HCT116 (cell line): ENCODE measurements around the gene OR3A3. TPM values are rescaled to one million over a fixed set of nuclear protein-coding genes. Genes with fewer than 3 reads are reported as not detected.

Experiments
- ATAC-seq: fragments of 200-7000 bp; cut with Tn5 transposase; 2 replicates; pipeline ENCODE4 v1.9.1; 2020; ENCODE audit warnings: mild to moderate bottlenecking, moderate library complexity
- BruUV-seq: library from RNA; stranded (reverse); fragments of 400-500 nt; replicated peaks from 2 replicates; lab custom pipeline; 2021; lab: Mats Ljungman, UMichigan
- CTCF ChIA-PET: fragments of 300-600 bp; sonication (Branson Sonifier 250); formaldehyde crosslinking; loops from one replicate; lab custom pipeline; 2021; ENCODE audit warnings: antibody characterized with exemption; lab: Charles Lee
- POLR2A ChIA-PET: fragments of 300-600, 350-600 bp; sonication (Branson Sonifier 250); formaldehyde crosslinking; loops from one replicate; lab custom pipeline; 2021; ENCODE audit warnings: antibody characterized with exemption; lab: Charles Lee
- RAD21 ChIA-PET, 2 experiments: fragments of 300-600 bp; sonication (Branson Sonifier 250); formaldehyde crosslinking; loops; one replicate each; lab custom pipeline; 2023; ENCODE audit warnings: low total read pairs in 2 of 2; ENCODE audit not compliant: uncharacterized antibody in 2 of 2, unreplicated experiment in 2 of 2, low non-redundant PET in 1 of 2; lab: Charles Lee
- DNase-seq: peaks from one replicate; pipeline ENCODE4 v3.0.0-alpha.2; 2010; ENCODE audit warnings: low read depth, low spot score
- H2AFZ ChIP-seq: fragments of 200-600 bp; shearing (Covaris generic), sonication (generic); 2 replicates; pipeline ENCODE4 v1.6.1; 2017; ENCODE audit warnings: low read depth, mixed run types, mixed read lengths, antibody characterized with exemption, low read length; ENCODE audit not compliant: poor library complexity, severe bottlenecking
- H3K27ac ChIP-seq: 2 replicates; pipeline ENCODE4 v1.5.1; 2012; ENCODE audit warnings: low read depth, low read length
- H3K27me3 ChIP-seq: fragments of 200-600 bp; sonication (generic); 2 replicates; pipeline ENCODE4 v1.6.1; 2016; ENCODE audit warnings: mixed run types, low read length, mixed read lengths; ENCODE audit not compliant: insufficient read depth
- H3K36me3 ChIP-seq, 2 experiments: fragments of 200-500 bp in 1 of 2; fragments of 200-600 bp in 1 of 2; sonication (Bioruptor generic) in 1 of 2; sonication (generic) in 1 of 2; 2 replicates each; pipeline versions ENCODE4 v1.5.1 to v1.6.1; 2014 to 2016; ENCODE audit warnings: low read length in 2 of 2, inconsistent platforms in 1 of 2, mixed read lengths in 1 of 2, mixed run types in 1 of 2; ENCODE audit not compliant: insufficient read depth in 2 of 2, control insufficient read depth in 1 of 2
- H3K4me1 ChIP-seq, 2 experiments: fragments of 200-600 bp in 1 of 2; sonication (generic) in 1 of 2; 2 replicates each; pipeline versions ENCODE4 v1.5.1 to v1.6.1; 2012 to 2017; ENCODE audit warnings: low read length in 2 of 2, inconsistent platforms in 1 of 2, mild to moderate bottlenecking in 1 of 2, mixed read lengths in 1 of 2, mixed run types in 1 of 2, moderate library complexity in 1 of 2; ENCODE audit not compliant: insufficient read depth in 2 of 2, control insufficient read depth in 1 of 2
- H3K4me2 ChIP-seq: fragments of 200-600 bp; sonication (generic); 2 replicates; pipeline ENCODE4 v1.6.1; 2017; ENCODE audit warnings: mixed run types, low read length, mixed read lengths
- H3K4me3 ChIP-seq, 2 experiments: fragments of 200-600 bp in 1 of 2; sonication (generic) in 1 of 2; replicated peaks in 1 of 2; 2 replicates each; pipeline ENCODE4 v1.5.1; 2011 to 2016; ENCODE audit warnings: low read length in 2 of 2, control low read depth in 1 of 2, low read depth in 1 of 2, mild to moderate bottlenecking in 1 of 2, mixed read lengths in 1 of 2, mixed run types in 1 of 2
- H3K79me2 ChIP-seq: fragments of 200-600 bp; sonication (generic); 2 replicates; pipeline ENCODE4 v1.6.1; 2017; ENCODE audit warnings: mild to moderate bottlenecking, mixed run types, low read length, moderate library complexity, mixed read lengths; ENCODE audit not compliant: insufficient read depth
- H3K9ac ChIP-seq: fragments of 200-600 bp; sonication (generic); 2 replicates; pipeline ENCODE4 v1.6.1; 2016; ENCODE audit warnings: low read length, mixed read lengths
- H3K9me2 ChIP-seq: fragments of 200-600 bp; sonication (generic), shearing (Covaris generic); 2 replicates; pipeline ENCODE4 v1.6.1; 2017; ENCODE audit warnings: mixed run types, mild to moderate bottlenecking, moderate library complexity; ENCODE audit not compliant: insufficient read depth
- H3K9me3 ChIP-seq, 2 experiments: fragments of 200-500 bp in 1 of 2; fragments of 200-600 bp in 1 of 2; sonication (Bioruptor generic) in 1 of 2; sonication (generic) in 1 of 2; 2 replicates each; pipeline ENCODE4 v1.6.1; 2014 to 2017; ENCODE audit warnings: low read length in 2 of 2, mixed read lengths in 2 of 2, inconsistent platforms in 1 of 2, low read depth in 1 of 2, mild to moderate bottlenecking in 1 of 2, mixed run types in 1 of 2, moderate library complexity in 1 of 2; ENCODE audit not compliant: control insufficient read depth in 1 of 2, insufficient read depth in 1 of 2
- H4K20me1 ChIP-seq: fragments of 200-600 bp; sonication (generic), shearing (Covaris generic); 2 replicates; pipeline ENCODE4 v1.6.1; 2017; ENCODE audit warnings: mixed run types, mild to moderate bottlenecking, moderate library complexity; ENCODE audit not compliant: insufficient read depth
- CBX3 ChIP-seq: IDR thresholded peaks from 2 replicates; pipeline ENCODE4 v1.6.1; 2012; ENCODE audit warnings: low read depth
- CEBPB ChIP-seq: IDR thresholded peaks from 2 replicates; pipeline ENCODE4 v1.6.1; 2012; ENCODE audit warnings: low read depth
- EGR1 ChIP-seq: IDR thresholded peaks from 2 replicates; pipeline ENCODE4 v1.6.1; 2012; ENCODE audit warnings: low read depth
- EZH2phosphoT487 ChIP-seq: fragments of 200-600 bp; IDR thresholded peaks from 2 replicates; pipeline ENCODE4 v1.6.1; 2018; ENCODE audit warnings: antibody characterized with exemption, borderline replicate concordance
- FOSL1 ChIP-seq: IDR thresholded peaks from 2 replicates; pipeline ENCODE4 v1.6.1; 2012; ENCODE audit warnings: low read depth
- POLR2AphosphoS5 ChIP-seq: IDR thresholded peaks from 2 replicates; pipeline ENCODE4 v1.6.1; 2011; ENCODE audit warnings: mild to moderate bottlenecking, low read depth, low read length, moderate library complexity
- RAD21 ChIP-seq: IDR thresholded peaks from 2 replicates; pipeline ENCODE4 v1.6.1; 2012; ENCODE audit warnings: low read depth, mild to moderate bottlenecking
- REST ChIP-seq: IDR thresholded peaks from 2 replicates; pipeline ENCODE4 v1.6.1; 2012; ENCODE audit warnings: low read depth
- SIN3A ChIP-seq: IDR thresholded peaks from 2 replicates; pipeline ENCODE4 v1.6.1; 2012; ENCODE audit warnings: low read depth
- SP1 ChIP-seq: IDR thresholded peaks from 2 replicates; pipeline ENCODE4 v1.6.1; 2012; ENCODE audit warnings: low read depth
- SRF ChIP-seq: IDR thresholded peaks from 2 replicates; pipeline ENCODE4 v1.6.1; 2012; ENCODE audit warnings: low read depth
- TCF7L2 ChIP-seq: IDR thresholded peaks from 2 replicates; pipeline ENCODE4 v1.7.0; 2011; ENCODE audit warnings: borderline replicate concordance, inconsistent platforms; ENCODE audit not compliant: insufficient read depth, insufficient read length; ENCODE audit errors: extremely low read depth
- YY1 ChIP-seq: IDR thresholded peaks from 2 replicates; pipeline ENCODE4 v1.6.1; 2011; ENCODE audit warnings: low read length, low read depth, moderate library complexity, mild to moderate bottlenecking; ENCODE audit not compliant: insufficient replicate concordance; ENCODE audit errors: extremely low read depth
- ZBTB33 ChIP-seq: IDR thresholded peaks from 2 replicates; pipeline ENCODE4 v1.6.1; 2011; ENCODE audit warnings: mild to moderate bottlenecking, low read length, moderate library complexity; ENCODE audit not compliant: insufficient replicate concordance; ENCODE audit errors: extremely low read depth
- ZFX ChIP-seq: fragments of 450-650 bp; IDR thresholded peaks from 2 replicates; pipeline ENCODE4 v1.6.1; 2017
- ZNF274 ChIP-seq: fragments of 200-500 bp; sonication (Bioruptor generic); IDR thresholded peaks from 2 replicates; pipeline ENCODE4 v1.6.1; 2014; ENCODE audit warnings: mild to moderate bottlenecking, low read depth, low read length, inconsistent platforms
- intact Hi-C: fragments of 100-400 bp; cut with micrococcal nuclease; formaldehyde crosslinking; loops from 2 replicates; pipeline ENCODE4 v1.10.0; 2022
- total RNA-seq: library from RNA; stranded (reverse); gene quantifications from one replicate; pipeline ENCODE4 v1.2.1, GENCODE V29; 2021; ENCODE audit not compliant: unreplicated experiment
- TF ChIP-seq, protein P1 (sequence below): IDR thresholded peaks from 2 replicates; pipeline ENCODE4 v1.6.1; 2012

The OR3A3 gene
- total RNA-seq, 1 experiment from 2014 or later: not detected

DNA sequence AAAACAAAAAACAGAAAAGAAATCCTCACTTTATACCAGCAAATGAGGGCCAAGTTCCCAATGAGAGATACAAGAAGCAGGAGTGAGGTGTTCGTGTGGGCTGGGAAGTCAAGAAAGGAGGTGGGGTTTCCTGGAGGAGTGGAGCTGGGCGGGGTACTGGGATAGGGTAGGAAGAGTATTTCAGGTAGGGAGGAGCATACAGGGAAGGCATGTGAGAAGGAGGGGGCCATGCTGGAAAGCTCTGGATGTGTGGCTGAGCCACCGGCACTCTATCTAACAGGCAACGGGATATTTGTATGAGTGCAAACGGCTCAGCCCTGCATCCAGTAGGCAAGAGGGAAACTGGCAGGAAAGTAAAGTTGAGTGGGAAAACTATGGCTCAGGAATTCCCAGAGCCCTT is 29.2 kb upstream of the OR3A3 start:
- no peak for DNase-seq
- intact Hi-C loops: no loop called here
- no peak overlapping the region for H3K27ac ChIP-seq
- no peaks in the 10 kb centered on the region for H4K20me1 ChIP-seq
- peaks cover 58% of the 10 kb centered on the region for H3K27me3 ChIP-seq
- CTCF ChIA-PET: no interaction called here
- RAD21 ChIA-PET: no interaction called here
- TF ChIP-seq CBX3: no peak
- TF ChIP-seq EZH2phosphoT487: no peak
- TF ChIP-seq SP1: no peak
- TF ChIP-seq ZFX: no peak
- no peak for TF ChIP-seq ZNF274
- TF ChIP-seq CEBPB: no peak
- no peak for TF ChIP-seq POLR2AphosphoS5
- no peak for TF ChIP-seq EGR1
- no peak for TF ChIP-seq YY1
- TF ChIP-seq RAD21: no peak
- TF ChIP-seq, protein P1, sequence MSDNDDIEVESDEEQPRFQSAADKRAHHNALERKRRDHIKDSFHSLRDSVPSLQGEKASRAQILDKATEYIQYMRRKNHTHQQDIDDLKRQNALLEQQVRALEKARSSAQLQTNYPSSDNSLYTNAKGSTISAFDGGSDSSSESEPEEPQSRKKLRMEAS: no peak
- no peak for TF ChIP-seq SIN3A
- TF ChIP-seq FOSL1: no peak
- TF ChIP-seq REST: no peak
- no peak for TF ChIP-seq ZBTB33
- no peak for TF ChIP-seq SRF
- TF ChIP-seq TCF7L2: no peak
- POLR2A ChIA-PET: no interaction called here
- no TSS peak for BruUV-seq
- H3K36me3 ChIP-seq: no peaks in the 10 kb centered on the region
- no peak for ATAC-seq
- no peak overlapping the region for H3K9ac ChIP-seq
- no peaks in the 10 kb centered on the region for H3K79me2 ChIP-seq
- H3K9me3 ChIP-seq: no peaks in the 10 kb centered on the region
- H3K4me2 ChIP-seq: no peak overlapping the region
- H3K4me1 ChIP-seq: no peaks in the 10 kb centered on the region
- H3K9me2 ChIP-seq: no peaks in the 10 kb centered on the region
- H2AFZ ChIP-seq: no peak overlapping the region
- no peak overlapping the region for H3K4me3 ChIP-seq
